Vagina (tissue), 2 donors: ENCODE results near the gene GTF2H4.

Experiments used
- CTCF ChIP-seq, 3 experiments: fragments of 450-650 bp in 2 of 3; fragments of 200-600 bp in 1 of 3; sonication (generic) in 1 of 3; IDR thresholded peaks; one replicate each; pipeline ENCODE4 v1.5.1; 2017 to 2019; ENCODE audit warnings: antibody characterized with exemption in 3 of 3, mild to moderate bottlenecking in 2 of 3, moderate library complexity in 2 of 3
- POLR2A ChIP-seq, 2 donors: fragments of 450-650 bp; IDR thresholded peaks; one replicate each; pipeline ENCODE4 v1.6.1; 2017; ENCODE audit warnings: antibody characterized with exemption in 2 of 2, mild to moderate bottlenecking in 2 of 2, moderate library complexity in 2 of 2

- TF ChIP-seq POLR2A (IDR thresholded peaks at IDR 0.05) (no peak), CTCF (IDR thresholded peaks at IDR 0.05) (no peak)
Measured at GRCh38 chr6:30873137-30873640, 34.8 kb upstream of the GTF2H4 start.
